Neuron (in vitro differentiated cells): Measurements from ENCODE around the gene FMN1.
A peak's percentile ranks its signal among the peaks of the same experiment; 100 is the strongest.

Source experiments
- H2AFZ ChIP-seq: one replicate; pipeline ENCODE4 v1.6.1; 2013; ENCODE audit warnings: low read depth, mild to moderate bottlenecking, inconsistent platforms, low read length, moderate library complexity
- H3K27me3 ChIP-seq: one replicate; pipeline ENCODE4 v1.6.1; 2013; ENCODE audit warnings: low read length; ENCODE audit not compliant: insufficient read depth
- H3K36me3 ChIP-seq: one replicate; pipeline ENCODE4 v1.6.1; 2013; ENCODE audit warnings: low read length; ENCODE audit not compliant: insufficient read depth
- H3K4me1 ChIP-seq: one replicate; pipeline ENCODE4 v1.6.1; 2013; ENCODE audit warnings: low read length; ENCODE audit not compliant: insufficient read depth
- H3K4me3 ChIP-seq: 2 replicates; pipeline ENCODE4 v1.5.1; 2013; ENCODE audit warnings: mild to moderate bottlenecking, low read length, moderate library complexity
- H3K9me3 ChIP-seq: one replicate; pipeline ENCODE4 v1.6.1; 2013; ENCODE audit warnings: low read length

The FMN1 gene

DNA sequence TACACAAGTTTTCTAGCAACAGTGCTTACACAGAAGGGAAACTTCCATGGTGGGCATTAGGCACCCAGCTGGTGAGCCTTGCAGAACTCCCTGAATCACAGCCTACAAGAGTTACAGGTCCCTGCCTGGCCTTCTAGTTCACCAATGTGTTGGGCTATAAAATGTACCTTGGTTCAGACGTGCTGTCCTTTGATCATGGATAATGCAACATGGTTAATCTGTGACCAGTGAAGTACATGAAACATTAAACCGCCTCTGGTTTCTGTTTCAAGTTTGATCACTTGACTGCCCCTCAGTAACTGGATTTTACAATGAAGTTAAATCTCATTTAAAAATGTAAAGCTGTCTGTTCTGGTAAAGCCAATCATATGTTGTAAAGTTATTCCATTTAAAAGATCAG, 51.8 kb downstream of the FMN1 start:
- no peaks in the 10 kb centered on the region for H3K9me3 ChIP-seq
- H3K4me3 ChIP-seq, result no peak overlapping the region
- no peaks in the 10 kb centered on the region for H3K27me3 ChIP-seq
- no peaks in the 10 kb centered on the region for H3K4me1 ChIP-seq
- H2AFZ ChIP-seq, result no peak overlapping the region
- H3K36me3 ChIP-seq, result no peaks in the 10 kb centered on the region

- no peaks in the 10 kb centered on the region for H3K36me3 ChIP-seq
- H2AFZ ChIP-seq, result no peak overlapping the region
- no peaks in the 10 kb centered on the region for H3K27me3 ChIP-seq
- no peak overlapping the region for H3K4me3 ChIP-seq
- no peaks in the 10 kb centered on the region for H3K4me1 ChIP-seq
- H3K9me3 ChIP-seq, result no peaks in the 10 kb centered on the region
These were observed 56.5 kb downstream of the FMN1 start for GRCh38 chr15:33138000-33138399.

- H3K9me3 ChIP-seq, result no peaks in the 10 kb centered on the region
- H2AFZ ChIP-seq, result no peak overlapping the region
- no peaks in the 10 kb centered on the region for H3K36me3 ChIP-seq
- no peaks in the 10 kb centered on the region for H3K4me1 ChIP-seq
- no peak overlapping the region for H3K4me3 ChIP-seq
- H3K27me3 ChIP-seq, result no peaks in the 10 kb centered on the region
These were observed 57.4 kb downstream of the FMN1 start for GRCh38 chr15:33137101-33137500.

GRCh38 chr15:33136353-33136752, 58.2 kb downstream of the FMN1 start:
- Histone ChIP-seq H3K4me1 (no peaks in the 10 kb centered on the region), H3K27me3 (no peaks in the 10 kb centered on the region)

GRCh38 chr15:33135355-33135781, 59.1 kb downstream of the FMN1 start:
- no peaks in the 10 kb centered on the region for H3K9me3 ChIP-seq
- no peak overlapping the region for H3K4me3 ChIP-seq
- H3K4me1 ChIP-seq, result no peaks in the 10 kb centered on the region
- H3K36me3 ChIP-seq, result no peaks in the 10 kb centered on the region
- no peaks in the 10 kb centered on the region for H3K27me3 ChIP-seq
- no peak overlapping the region for H2AFZ ChIP-seq

More at GRCh38 chr15:33136353-33136752, 58.2 kb downstream of the FMN1 start:
- Histone ChIP-seq H3K9me3 (no peaks in the 10 kb centered on the region), H2AFZ (no peak overlapping the region), H3K36me3 (no peaks in the 10 kb centered on the region), H3K4me3 (no peak overlapping the region)

GRCh38 chr15:33132722-33133345, 61.7 kb downstream of the FMN1 start:
- H3K4me3 ChIP-seq, result no peak overlapping the region
- no peaks in the 10 kb centered on the region for H3K27me3 ChIP-seq
- H3K36me3 ChIP-seq, result no peaks in the 10 kb centered on the region
- no peaks in the 10 kb centered on the region for H3K9me3 ChIP-seq
- no peak overlapping the region for H2AFZ ChIP-seq
- H3K4me1 ChIP-seq, result no peaks in the 10 kb centered on the region

- peak overlapping the region; percentile 22 for H2AFZ ChIP-seq
- H3K4me1 ChIP-seq, result no peaks in the 10 kb centered on the region
- no peaks in the 10 kb centered on the region for H3K27me3 ChIP-seq
- no peaks in the 10 kb centered on the region for H3K36me3 ChIP-seq
- no peaks in the 10 kb centered on the region for H3K9me3 ChIP-seq
- H3K4me3 ChIP-seq, result no peak overlapping the region
These were observed 62.3 kb downstream of the FMN1 start for GRCh38 chr15:33132233-33132580.

DNA sequence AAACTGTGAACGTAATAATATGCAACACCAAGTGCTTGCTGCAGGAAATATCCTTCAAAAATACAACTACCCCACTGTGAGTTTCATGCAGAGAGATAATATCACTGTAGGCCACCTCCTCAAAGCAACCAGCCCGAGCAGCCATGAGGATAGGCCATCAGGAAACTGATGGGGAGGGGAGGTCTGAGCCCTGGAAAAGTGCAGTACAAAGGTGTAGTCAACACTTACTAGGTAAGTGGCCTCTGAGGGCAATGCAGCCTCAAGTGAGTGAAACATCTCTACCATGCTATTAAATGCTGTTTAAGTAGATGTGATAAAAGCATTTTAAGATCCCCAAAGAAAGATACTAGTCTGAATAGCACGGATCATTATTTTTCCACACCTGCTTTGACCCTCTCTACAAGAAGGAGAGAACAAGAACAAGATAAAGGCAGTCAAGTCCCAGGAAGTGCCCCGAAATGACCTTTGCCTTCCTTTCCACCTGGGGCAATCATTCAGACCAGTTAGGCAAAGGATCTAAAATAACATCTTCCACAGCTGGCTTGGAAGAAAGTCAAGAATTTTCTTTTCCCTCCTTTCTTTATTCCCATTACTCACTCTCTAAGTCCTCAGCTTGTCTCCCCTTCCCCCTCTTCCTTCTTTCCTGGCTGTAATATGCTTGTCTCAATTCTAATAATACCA, 62.8 kb downstream of the FMN1 start:
- no peaks in the 10 kb centered on the region for H3K27me3 ChIP-seq
- no peaks in the 10 kb centered on the region for H3K36me3 ChIP-seq
- H2AFZ ChIP-seq, result peak overlapping the region; percentile 22
- H3K9me3 ChIP-seq, result no peaks in the 10 kb centered on the region
- no peak overlapping the region for H3K4me3 ChIP-seq
- no peaks in the 10 kb centered on the region for H3K4me1 ChIP-seq

GRCh38 chr15:33126559-33127290, 67.8 kb downstream of the FMN1 start:
- H3K4me1 ChIP-seq, result peaks cover 3% of the 10 kb centered on the region

DNA sequence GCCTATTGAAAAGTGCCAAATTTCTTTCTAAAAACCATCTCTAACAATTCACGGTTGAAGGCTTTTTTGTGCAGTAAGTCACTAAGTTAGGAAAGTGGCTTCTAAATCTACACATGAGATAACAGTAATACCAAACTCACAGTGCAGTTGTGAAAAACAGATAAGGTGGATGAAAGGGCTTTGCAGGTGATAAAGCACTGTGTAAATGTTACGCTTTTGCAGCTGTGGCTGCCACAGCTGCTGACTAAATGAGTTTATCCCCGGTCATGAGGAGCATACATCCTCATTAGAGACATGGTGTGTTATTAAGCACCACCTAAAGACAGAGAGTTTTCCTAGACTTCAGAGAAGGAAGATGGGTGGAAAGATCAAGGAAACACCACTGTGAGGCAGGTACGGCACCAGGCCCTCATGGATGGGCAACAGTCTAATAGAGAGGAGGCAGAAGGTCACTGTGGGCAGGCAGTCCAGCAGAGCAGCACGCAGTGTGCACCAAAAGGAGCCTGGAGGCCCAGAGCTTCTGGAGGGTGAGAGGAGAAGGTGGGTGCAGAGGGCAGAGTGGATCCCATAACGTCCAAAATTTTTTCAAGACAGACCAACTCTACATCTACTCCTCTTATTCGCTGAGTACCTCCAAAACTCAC, 68.5 kb downstream of the FMN1 start:
- Histone ChIP-seq H3K4me3 (no peak overlapping the region), H3K36me3 (no peaks in the 10 kb centered on the region), H2AFZ (no peak overlapping the region), H3K9me3 (no peaks in the 10 kb centered on the region), H3K4me1 (peaks cover 3% of the 10 kb centered on the region), H3K27me3 (no peaks in the 10 kb centered on the region)

More at GRCh38 chr15:33126559-33127290, 67.8 kb downstream of the FMN1 start:
- no peaks in the 10 kb centered on the region for H3K9me3 ChIP-seq
- no peak overlapping the region for H2AFZ ChIP-seq
- H3K27me3 ChIP-seq, result no peaks in the 10 kb centered on the region
- H3K4me3 ChIP-seq, result no peak overlapping the region
- no peaks in the 10 kb centered on the region for H3K36me3 ChIP-seq

- Histone ChIP-seq H3K4me1 (peaks cover 3% of the 10 kb centered on the region), H3K36me3 (no peaks in the 10 kb centered on the region), H3K4me3 (no peak overlapping the region), H3K9me3 (no peaks in the 10 kb centered on the region), H2AFZ (no peak overlapping the region), H3K27me3 (no peaks in the 10 kb centered on the region)
These were observed 69.7 kb downstream of the FMN1 start for GRCh38 chr15:33124811-33125210.

GRCh38 chr15:33124279-33124678, 70.2 kb downstream of the FMN1 start:
- no peaks in the 10 kb centered on the region for H3K27me3 ChIP-seq
- no peak overlapping the region for H3K4me3 ChIP-seq
- H3K36me3 ChIP-seq, result no peaks in the 10 kb centered on the region

GRCh38 chr15:33119865-33120264, 74.6 kb downstream of the FMN1 start:
- Histone ChIP-seq H3K4me3 (no peak overlapping the region), H3K9me3 (no peaks in the 10 kb centered on the region), H3K27me3 (no peaks in the 10 kb centered on the region)

More at GRCh38 chr15:33124279-33124678, 70.2 kb downstream of the FMN1 start:
- no peak overlapping the region for H2AFZ ChIP-seq
- no peaks in the 10 kb centered on the region for H3K9me3 ChIP-seq
- peaks cover 3% of the 10 kb centered on the region for H3K4me1 ChIP-seq

More at GRCh38 chr15:33119865-33120264, 74.6 kb downstream of the FMN1 start:
- Histone ChIP-seq H3K4me1 (peaks cover 3% of the 10 kb centered on the region), H2AFZ (no peak overlapping the region), H3K36me3 (no peaks in the 10 kb centered on the region)
